Measurements from ENCODE around the gene SMIM9. TPM values are rescaled to one million over a fixed set of nuclear protein-coding genes. Genes with fewer than 3 reads are reported as not detected.

The SMIM9 gene
- total and polyA plus RNA-seq, 9 of the 15 experiments (the other 6 are each of a cell fraction or from before 2014, with no cell fraction given) = 0.08 TPM; not detected in 8

- no peaks in the 10 kb centered on the region for H3K9me3 ChIP-seq (replicated peaks; ENCODE audit: control insufficient read depth, insufficient read depth, low read depth, low read length)
- peaks cover 26 to 51% of the 10 kb centered on the region in 2 experiments for H3K4me1 ChIP-seq (replicated peaks in 1 of 2; ENCODE audit: control insufficient read depth in 2 of 2, insufficient read depth in 2 of 2, low read length in 2 of 2)
- in situ Hi-C loops (cut with MboI) = no loop called here
- H3K79me2 ChIP-seq (ENCODE audit: control insufficient read depth, insufficient read depth, low read length) = peaks cover 98% of the 10 kb centered on the region
- BruUV-seq (replicated peaks) = no TSS peak
- H3K27me3 ChIP-seq (ENCODE audit: control insufficient read depth in 2 of 2, insufficient read depth in 2 of 2, low read length in 2 of 2) = no peaks in the 10 kb centered on the region
- no peak for ATAC-seq
- peaks cover 4% of the 10 kb centered on the region for H3K9me1 ChIP-seq (ENCODE audit: control insufficient read depth, insufficient read depth, low read length)
- H3K27ac ChIP-seq (ENCODE audit: extremely low read depth, low read depth, low read length) = peak overlapping the region; percentile 43; the same call in 2 of the 3 replicates
- peaks cover 5% of the 10 kb centered on the region; the same call in 1 of the 2 replicates for H4K20me1 ChIP-seq (replicated peaks; ENCODE audit: control insufficient read depth, insufficient read depth, low read length)
- no peak for DNase-seq (ENCODE audit: extremely low read depth in 1 of 4, low spot score in 3 of 4)
- peaks cover 81% of the 10 kb centered on the region for H3K36me3 ChIP-seq (ENCODE audit: control insufficient read depth, insufficient read depth, low read length)
- POLR2A ChIA-PET = interaction anchor here (0.6 to 2.2 kb wide), 4 partner anchors 9 to 383 kb away, joined by 3 to 9 read pairs (median 6); no protein-coding TSS in a partner anchor
- FAIRE-seq = no peak
- no peak overlapping the region for H2AFZ ChIP-seq (ENCODE audit: low read depth, low read length)
- intact Hi-C loops (cut with micrococcal nuclease) = loop anchor here (5.0 kb wide), 1 partner anchor 42 kb away; no protein-coding TSS in a partner anchor
- 35% methylated on average over 2 of the region's 2 CpGs for WGBS (ENCODE audit: insufficient coverage, low coverage, missing lambda C conversion rate)
- H3K9ac ChIP-seq (ENCODE audit: insufficient read depth in 1 of 2, low read depth in 2 of 2, low read length in 2 of 2) = no peak overlapping the region
- TF ChIP-seq CEBPZ (IDR thresholded peaks at IDR 0.05; ENCODE audit: borderline replicate concordance, low read depth, low read length) (no peak), DPF2 (IDR thresholded peaks at IDR 0.05) (no peak), POLR2AphosphoS5 (IDR thresholded peaks at IDR 0.05; ENCODE audit: control insufficient read depth, insufficient read depth, low read depth, low read length) (0 out of 2 replicates have a peak, but pooled peaks have one; percentile 4), SIN3B (IDR thresholded peaks at IDR 0.05; ENCODE audit: low read depth) (no peak), SUPT5H (IDR thresholded peaks at IDR 0.05) (peak; percentile 4; the same call in 1 of the 2 replicates), ZFP36 (IDR thresholded peaks at IDR 0.05; ENCODE audit: low read depth, low read length, partially characterized antibody) (no peak), POLR2A (conservative IDR thresholded peaks at IDR 0.05) (0 out of 2 replicates have a peak, but pooled peaks have one; percentile 38)
- CTCF ChIA-PET (ENCODE audit: low intra/inter-chr PET ratio) = no interaction called here
- no peak overlapping the region for H3K4me3 ChIP-seq
- no peak overlapping the region for H3K4me2 ChIP-seq (ENCODE audit: insufficient read depth, low read length)
These were observed 39.4 kb downstream of the SMIM9 start for GRCh38 chrX:154795016-154795415.

All from K562 (cell line).